ENCODE measurements around the gene FOXRED2.

The FOXRED2 gene

DNA sequence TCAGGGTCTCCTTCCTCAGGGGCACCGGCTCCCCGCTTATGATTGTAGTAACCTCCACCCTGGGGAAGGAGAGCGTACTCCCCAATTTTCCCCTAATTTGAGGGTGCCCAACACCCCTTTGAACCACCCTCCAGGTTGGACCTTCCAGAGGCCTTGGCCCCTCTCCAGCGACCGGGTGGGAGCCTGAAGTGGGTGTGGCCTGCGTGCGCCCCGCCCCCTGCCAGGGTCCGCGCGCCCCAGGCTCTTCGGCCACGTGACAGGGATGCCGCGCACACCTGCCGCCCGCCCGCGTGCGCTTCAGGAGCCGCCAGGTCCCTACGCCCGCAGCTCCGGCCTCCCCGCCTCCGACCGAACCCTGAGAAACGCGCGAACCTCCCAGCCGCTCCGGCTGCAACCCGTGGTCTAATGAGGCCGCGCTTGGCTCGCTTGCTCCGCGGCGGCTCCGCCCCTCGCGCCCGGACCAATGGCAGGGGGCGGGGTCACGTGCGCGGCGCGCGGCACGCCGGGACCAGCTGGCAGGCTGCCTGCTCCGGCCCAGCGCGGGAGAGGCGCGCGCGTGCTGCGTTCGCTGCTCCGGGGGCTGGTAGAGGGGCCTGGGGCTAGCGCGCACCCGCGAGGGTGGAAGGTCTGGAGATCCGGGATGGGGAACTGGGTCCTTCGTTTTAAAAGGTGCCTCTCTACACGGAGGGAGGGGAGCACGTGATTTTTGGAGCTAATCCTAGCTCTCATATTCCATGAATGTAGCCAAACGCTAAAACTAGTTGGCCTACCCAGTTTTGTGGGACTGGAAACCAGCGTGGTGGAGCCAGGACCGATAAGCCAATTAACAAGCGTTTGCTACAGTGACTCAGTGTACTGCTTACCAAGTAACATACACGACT lies at the start of gene FOXRED2:
Gene FOXRED2, minus strand, starts transcription at position 404 of the 881 bp plus-strand sequence. CDS start 618 bp downstream, outside the sequence.
- peaks cover 10% of the 10 kb centered on the region for H3K36me3 ChIP-seq (ENCODE audit: control insufficient read depth, insufficient read depth, low read length)
- peak within 1 kb of the TSS; percentile 43; the same call in 1 of the 2 replicates for H3K4me3 ChIP-seq (ENCODE audit: low read length)
- no peaks in the 10 kb centered on the region for H3K4me1 ChIP-seq (ENCODE audit: control insufficient read depth, insufficient read depth, low read length)
- H3K27ac ChIP-seq (ENCODE audit: low read length): no peak within 1 kb of the TSS
- no peaks in the 10 kb centered on the region; the same call in 1 of the 2 replicates for H3K27me3 ChIP-seq (ENCODE audit: control insufficient read depth, insufficient read depth, low read length)
- WGBS (ENCODE audit: insufficient coverage, insufficient read length): no CpG with 5 or more reads among the region's 75 CpGs
- no peaks in the 10 kb centered on the region for H3K9me3 ChIP-seq (ENCODE audit: control insufficient read depth, insufficient read depth, low read length)
- peak; percentile 54 for DNase-seq (ENCODE audit: low read depth, low spot score)

DNA sequence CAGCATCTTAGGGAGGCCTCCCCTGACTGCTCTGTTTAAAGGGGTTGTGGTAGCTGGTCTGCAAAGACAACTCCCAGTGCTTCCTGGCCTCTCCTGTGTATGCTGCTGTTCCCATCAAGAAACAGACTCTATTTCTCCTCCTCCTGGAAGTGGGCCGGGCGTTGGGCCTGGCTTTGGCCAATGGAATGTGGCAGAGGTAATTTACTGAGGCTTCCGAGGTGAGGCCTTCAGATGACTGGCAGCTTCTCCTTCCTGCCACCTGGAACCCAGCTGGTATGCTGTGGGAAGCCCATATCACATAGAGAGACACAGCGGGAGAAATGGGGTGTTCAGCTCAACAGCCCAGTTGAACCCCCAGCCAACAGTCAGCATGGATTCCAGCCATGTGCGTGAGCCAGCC lies 47.3 kb upstream of the FOXRED2 start:
- Histone ChIP-seq H3K4me1 (ENCODE audit: control insufficient read depth, insufficient read depth, low read length) (no peaks in the 10 kb centered on the region), H3K9me3 (ENCODE audit: control insufficient read depth, insufficient read depth, low read length) (no peaks in the 10 kb centered on the region), H3K27ac (ENCODE audit: low read length) (no peak overlapping the region), H3K27me3 (ENCODE audit: control insufficient read depth, insufficient read depth, low read length) (no peaks in the 10 kb centered on the region), H3K36me3 (ENCODE audit: control insufficient read depth, insufficient read depth, low read length) (no peaks in the 10 kb centered on the region), H3K4me3 (ENCODE audit: low read length) (no peak overlapping the region)
- no peak for DNase-seq (ENCODE audit: low read depth, low spot score)
- no CpG with 5 or more reads among the region's 5 CpGs for WGBS (ENCODE audit: insufficient coverage, insufficient read length)

DNA sequence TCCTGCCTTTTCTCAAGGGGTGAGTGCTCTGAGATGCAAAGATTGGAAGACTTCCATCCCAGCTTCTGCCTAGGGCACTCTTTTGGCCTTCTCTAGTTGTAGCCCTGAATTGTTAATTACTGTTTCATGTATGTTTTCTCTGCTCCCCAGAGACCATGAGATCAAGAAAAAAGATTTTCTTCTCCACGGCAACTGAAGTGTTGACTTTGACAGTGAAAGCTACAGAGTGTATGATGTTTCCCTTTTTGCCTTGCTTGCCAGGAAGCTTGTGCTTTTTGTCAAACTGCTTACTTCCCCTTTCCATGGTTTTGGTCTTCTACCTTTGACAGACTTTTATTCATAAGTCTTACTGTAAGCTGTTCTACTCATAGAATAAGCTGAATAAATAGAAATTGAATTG lies 45.4 kb upstream of the FOXRED2 start:
- Histone ChIP-seq H3K4me3 (ENCODE audit: low read length) (no peak overlapping the region), H3K9me3 (ENCODE audit: control insufficient read depth, insufficient read depth, low read length) (no peaks in the 10 kb centered on the region), H3K4me1 (ENCODE audit: control insufficient read depth, insufficient read depth, low read length) (0 out of 2 replicates have a peak, but pooled peaks cover 2% of the 10 kb centered on the region), H3K36me3 (ENCODE audit: control insufficient read depth, insufficient read depth, low read length) (no peaks in the 10 kb centered on the region), H3K27ac (ENCODE audit: low read length) (no peak overlapping the region), H3K27me3 (ENCODE audit: control insufficient read depth, insufficient read depth, low read length) (no peaks in the 10 kb centered on the region)
- no peak for DNase-seq (ENCODE audit: low read depth, low spot score)
- WGBS (ENCODE audit: insufficient coverage, insufficient read length): no CpG with 5 or more reads among the region's 1 CpG

DNA sequence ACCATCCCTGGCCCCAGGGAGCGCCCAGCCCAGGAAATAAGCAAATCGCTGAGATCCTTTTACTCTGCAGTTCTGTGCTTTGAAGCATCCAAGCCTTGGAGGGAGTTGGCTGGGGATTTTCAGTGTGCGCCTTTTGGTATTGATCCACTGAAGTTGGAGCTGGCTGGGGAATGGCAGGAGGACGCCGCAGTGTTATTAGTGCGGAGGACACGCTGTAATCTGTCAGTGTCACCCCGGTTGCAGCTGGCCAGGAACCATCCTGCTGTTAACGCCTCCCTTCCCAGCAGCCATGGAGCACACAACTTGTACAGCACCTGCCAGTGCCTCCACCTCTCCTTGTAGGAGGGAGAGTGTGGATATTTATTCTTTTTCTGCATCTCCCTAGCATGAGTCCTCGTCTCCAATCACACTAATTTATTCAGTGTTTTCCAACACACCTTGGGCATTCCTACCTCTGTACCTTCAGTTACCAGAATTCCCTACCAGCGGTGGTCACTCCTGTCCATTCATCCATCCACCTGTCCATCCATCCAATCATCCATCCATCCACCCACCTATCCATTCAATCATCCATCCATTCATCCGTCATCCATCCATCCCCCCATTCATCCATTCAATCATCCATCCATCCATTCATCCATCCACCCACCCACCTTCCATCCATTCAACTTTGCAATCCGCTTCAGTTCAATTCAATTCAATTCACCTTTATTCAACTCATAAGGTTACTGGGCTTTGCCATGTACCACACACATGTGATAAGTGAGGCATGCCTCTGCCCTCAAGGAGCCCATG lies 44.1 kb upstream of the FOXRED2 start:
- H3K27ac ChIP-seq (ENCODE audit: low read length): no peak overlapping the region
- H3K4me3 ChIP-seq (ENCODE audit: low read length): no peak overlapping the region
- WGBS (ENCODE audit: insufficient coverage, insufficient read length): 100% methylated on average over 2 of the region's 13 CpGs
- no peaks in the 10 kb centered on the region for H3K36me3 ChIP-seq (ENCODE audit: control insufficient read depth, insufficient read depth, low read length)
- H3K9me3 ChIP-seq (ENCODE audit: control insufficient read depth, insufficient read depth, low read length): no peaks in the 10 kb centered on the region
- H3K4me1 ChIP-seq (ENCODE audit: control insufficient read depth, insufficient read depth, low read length): 0 out of 2 replicates have a peak, but pooled peaks cover 2% of the 10 kb centered on the region
- no peaks in the 10 kb centered on the region for H3K27me3 ChIP-seq (ENCODE audit: control insufficient read depth, insufficient read depth, low read length)
- DNase-seq (ENCODE audit: low read depth, low spot score): no peak

DNA sequence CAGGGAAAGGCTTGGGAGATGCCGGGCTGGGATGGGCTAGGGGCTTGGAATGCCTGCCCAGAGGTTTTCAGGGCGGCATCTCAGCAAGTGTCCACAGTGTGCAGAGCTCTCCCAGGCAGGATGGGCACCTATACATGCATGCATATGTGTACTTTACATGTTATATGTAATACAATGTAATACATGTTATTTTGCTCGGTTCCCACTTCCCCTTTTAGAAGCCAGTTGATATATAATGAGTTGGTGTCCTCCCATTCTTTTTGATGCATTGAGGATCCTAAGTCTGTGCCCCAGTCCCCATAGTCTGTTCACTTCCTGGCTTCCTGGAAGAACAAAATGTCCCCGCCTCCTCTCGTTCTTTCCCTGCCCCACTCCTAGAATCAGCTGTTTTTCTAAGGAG lies 42.2 kb upstream of the FOXRED2 start:
- WGBS (ENCODE audit: insufficient coverage, insufficient read length): no CpG with 5 or more reads among the region's 5 CpGs

DNA sequence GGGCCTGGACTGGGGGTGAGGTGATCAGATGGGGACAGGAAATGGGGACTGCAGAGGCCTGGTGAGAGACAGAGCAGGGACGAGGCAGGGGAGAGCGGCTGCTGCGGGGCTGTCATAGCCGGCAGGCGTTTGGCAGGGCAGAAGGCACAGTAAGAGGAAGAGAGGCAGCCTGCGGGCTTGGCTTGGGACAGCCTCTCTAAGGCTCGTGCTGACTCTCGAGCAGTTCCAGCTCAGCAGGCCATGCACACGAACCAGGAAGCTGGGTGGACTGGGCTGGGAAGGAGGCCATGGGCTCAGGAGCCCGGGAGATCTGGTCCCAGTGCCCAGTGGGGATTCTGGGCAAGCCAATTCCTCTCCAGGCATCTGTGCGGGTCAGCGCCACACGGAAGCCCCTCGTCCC lies 41.8 kb upstream of the FOXRED2 start:
- no peak overlapping the region for H3K4me3 ChIP-seq (ENCODE audit: low read length)
- H3K36me3 ChIP-seq (ENCODE audit: control insufficient read depth, insufficient read depth, low read length): no peaks in the 10 kb centered on the region
- H3K9me3 ChIP-seq (ENCODE audit: control insufficient read depth, insufficient read depth, low read length): no peaks in the 10 kb centered on the region
- no CpG with 5 or more reads among the region's 14 CpGs for WGBS (ENCODE audit: insufficient coverage, insufficient read length)
- H3K4me1 ChIP-seq (ENCODE audit: control insufficient read depth, insufficient read depth, low read length): 0 out of 2 replicates have a peak, but pooled peaks cover 2% of the 10 kb centered on the region
- no peaks in the 10 kb centered on the region for H3K27me3 ChIP-seq (ENCODE audit: control insufficient read depth, insufficient read depth, low read length)
- no peak overlapping the region for H3K27ac ChIP-seq (ENCODE audit: low read length)
- DNase-seq (ENCODE audit: low read depth, low spot score): no peak

More for the DNA sequence above, 42.2 kb upstream of the FOXRED2 start:
- Histone ChIP-seq H3K4me1 (ENCODE audit: control insufficient read depth, insufficient read depth, low read length) (0 out of 2 replicates have a peak, but pooled peaks cover 2% of the 10 kb centered on the region), H3K9me3 (ENCODE audit: control insufficient read depth, insufficient read depth, low read length) (no peaks in the 10 kb centered on the region), H3K4me3 (ENCODE audit: low read length) (no peak overlapping the region), H3K27ac (ENCODE audit: low read length) (no peak overlapping the region), H3K27me3 (ENCODE audit: control insufficient read depth, insufficient read depth, low read length) (no peaks in the 10 kb centered on the region), H3K36me3 (ENCODE audit: control insufficient read depth, insufficient read depth, low read length) (no peaks in the 10 kb centered on the region)
- no peak for DNase-seq (ENCODE audit: low read depth, low spot score)

DNA sequence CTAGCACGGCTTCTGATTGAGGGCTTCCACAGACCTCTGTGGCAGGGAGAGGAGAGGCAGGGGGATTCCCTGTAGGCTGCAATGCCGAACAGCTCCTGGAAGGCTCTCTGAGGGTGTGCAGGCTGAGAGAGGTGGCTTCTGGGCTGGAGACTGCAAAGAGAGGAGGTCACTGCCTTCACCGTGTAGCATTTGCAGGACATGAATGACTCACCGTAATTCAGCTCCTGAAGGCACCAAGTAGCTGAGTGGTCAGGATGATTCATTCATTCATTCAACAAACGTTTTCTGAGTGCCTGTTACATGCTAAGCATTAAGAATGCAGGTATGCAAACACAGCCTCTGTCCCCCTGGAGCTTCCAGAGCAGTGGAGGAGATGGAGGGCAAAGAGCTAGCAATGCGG lies 40.1 kb upstream of the FOXRED2 start:
- DNase-seq (ENCODE audit: low read depth, low spot score): no peak
- Histone ChIP-seq H3K4me3 (ENCODE audit: low read length) (no peak overlapping the region), H3K36me3 (ENCODE audit: control insufficient read depth, insufficient read depth, low read length) (no peaks in the 10 kb centered on the region), H3K27me3 (ENCODE audit: control insufficient read depth, insufficient read depth, low read length) (no peaks in the 10 kb centered on the region), H3K4me1 (ENCODE audit: control insufficient read depth, insufficient read depth, low read length) (0 out of 2 replicates have a peak, but pooled peaks cover 2% of the 10 kb centered on the region), H3K27ac (ENCODE audit: low read length) (no peak overlapping the region), H3K9me3 (ENCODE audit: control insufficient read depth, insufficient read depth, low read length) (no peaks in the 10 kb centered on the region)
- no CpG with 5 or more reads among the region's 6 CpGs for WGBS (ENCODE audit: insufficient coverage, insufficient read length)

DNA sequence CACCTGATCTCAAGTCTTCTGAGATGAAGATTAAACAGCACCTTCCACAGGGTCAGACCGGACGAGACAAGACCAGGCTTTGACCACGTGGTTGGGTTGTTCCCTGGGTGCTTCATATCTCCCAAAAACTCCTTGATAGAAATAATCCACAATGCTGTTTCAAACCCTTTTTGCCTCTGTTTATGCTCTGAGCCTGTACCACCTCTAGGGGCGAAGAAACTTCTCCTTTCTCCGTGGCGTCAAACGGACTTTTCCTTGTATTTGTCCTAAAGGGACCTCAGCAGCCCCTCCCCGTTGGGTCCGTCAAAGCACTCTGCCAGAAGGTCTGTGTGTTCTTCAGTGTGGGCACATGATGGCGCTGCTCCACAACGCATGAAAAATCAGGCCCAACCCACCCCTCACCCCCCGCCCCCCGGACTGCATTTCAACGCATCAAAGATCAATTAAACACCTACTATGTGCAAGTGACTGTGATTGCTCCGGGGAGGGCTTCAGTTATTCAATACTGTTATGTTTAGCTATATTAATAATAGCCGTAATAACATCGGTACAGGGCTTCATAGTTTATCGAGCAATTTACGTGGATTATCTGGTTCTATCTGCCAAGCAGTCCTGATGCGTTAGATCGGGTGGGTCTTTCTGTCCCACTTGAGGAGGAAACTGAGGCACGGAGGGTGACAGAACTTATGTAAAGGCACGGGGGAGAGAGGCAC lies 39.4 kb upstream of the FOXRED2 start:
- no peak overlapping the region for H3K27ac ChIP-seq (ENCODE audit: low read length)
- no CpG with 5 or more reads among the region's 23 CpGs for WGBS (ENCODE audit: insufficient coverage, insufficient read length)
- no peak overlapping the region for H3K4me3 ChIP-seq (ENCODE audit: low read length)

DNA sequence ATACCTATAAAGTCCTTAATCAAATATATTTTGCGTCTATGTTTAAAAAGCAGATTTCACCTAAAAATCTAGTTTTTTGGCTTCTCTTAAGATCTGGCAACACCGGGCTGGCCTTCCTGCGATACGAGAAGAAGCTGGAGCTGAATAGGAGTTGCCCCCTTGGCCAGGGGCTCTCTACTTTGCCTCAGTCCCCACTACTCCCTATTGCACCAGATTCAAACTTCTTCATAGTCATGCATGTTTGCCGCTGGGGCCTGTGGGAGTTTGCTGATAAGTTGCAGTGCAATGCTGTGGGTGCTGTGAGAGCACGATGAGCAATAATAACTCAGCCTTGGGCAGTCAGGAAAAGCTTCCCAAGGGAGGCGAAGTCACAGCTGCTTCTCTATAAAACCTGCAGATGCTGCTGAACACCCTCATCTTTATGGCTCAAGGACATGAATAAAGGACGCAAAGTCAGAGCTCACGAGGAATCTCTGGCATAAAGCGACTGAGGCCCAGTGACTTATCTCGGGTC lies 37.3 kb upstream of the FOXRED2 start:
- DNase-seq (ENCODE audit: low read depth, low spot score): no peak
- H3K27me3 ChIP-seq (ENCODE audit: control insufficient read depth, insufficient read depth, low read length): no peaks in the 10 kb centered on the region
- H3K27ac ChIP-seq (ENCODE audit: low read length): no peak overlapping the region
- no peaks in the 10 kb centered on the region for H3K36me3 ChIP-seq (ENCODE audit: control insufficient read depth, insufficient read depth, low read length)
- 0 out of 2 replicates have a peak, but pooled peaks cover 2% of the 10 kb centered on the region for H3K4me1 ChIP-seq (ENCODE audit: control insufficient read depth, insufficient read depth, low read length)
- no peaks in the 10 kb centered on the region for H3K9me3 ChIP-seq (ENCODE audit: control insufficient read depth, insufficient read depth, low read length)
- WGBS (ENCODE audit: insufficient coverage, insufficient read length): no CpG with 5 or more reads among the region's 11 CpGs
- H3K4me3 ChIP-seq (ENCODE audit: low read length): no peak overlapping the region

More for the DNA sequence above, 39.4 kb upstream of the FOXRED2 start:
- peak; percentile 57 for DNase-seq (ENCODE audit: low read depth, low spot score)
- Histone ChIP-seq H3K36me3 (ENCODE audit: control insufficient read depth, insufficient read depth, low read length) (no peaks in the 10 kb centered on the region), H3K27me3 (ENCODE audit: control insufficient read depth, insufficient read depth, low read length) (no peaks in the 10 kb centered on the region), H3K9me3 (ENCODE audit: control insufficient read depth, insufficient read depth, low read length) (no peaks in the 10 kb centered on the region), H3K4me1 (ENCODE audit: control insufficient read depth, insufficient read depth, low read length) (0 out of 2 replicates have a peak, but pooled peaks cover 2% of the 10 kb centered on the region)

Measured in iPS DF 6.9 (cell line).